Stimulated activated CD4-positive, alpha-beta T cell treated with anti-CD3 and anti-CD28 coated beads, Interleukin-1b, Interleukin-23, amount 100 ng/mL, for 1 hour (primary cell): Measurements from ENCODE around the gene S1PR5.
"Not testable (repeated sequence)": the region's sequence is repeated elsewhere in the genome, so short reads cannot be mapped to it uniquely, and the experiment has no call there.

Experiments
- DNase-seq, 2 donors: peaks; one replicate each; pipeline ENCODE4 v3.0.0-alpha.2; 2020; ENCODE audit warnings: low read depth in 2 of 2

The S1PR5 gene

GRCh38 chr19:10544753-10545251 is 27.6 kb upstream of the S1PR5 start:
- DNase-seq, result no peak

- DNase-seq, result no peak
Measured at GRCh38 chr19:10544242-10544752, 27.1 kb upstream of the S1PR5 start.

GRCh38 chr19:10543420-10544241 is 26.4 kb upstream of the S1PR5 start, which contains the start of gene ATG4D:
Gene ATG4D (plus strand): TSS chr19:10543904. CDS start chr19:10544091, 187 bp downstream.
- DNase-seq, result peak in 1 of 2 donors; percentile 69

DNA sequence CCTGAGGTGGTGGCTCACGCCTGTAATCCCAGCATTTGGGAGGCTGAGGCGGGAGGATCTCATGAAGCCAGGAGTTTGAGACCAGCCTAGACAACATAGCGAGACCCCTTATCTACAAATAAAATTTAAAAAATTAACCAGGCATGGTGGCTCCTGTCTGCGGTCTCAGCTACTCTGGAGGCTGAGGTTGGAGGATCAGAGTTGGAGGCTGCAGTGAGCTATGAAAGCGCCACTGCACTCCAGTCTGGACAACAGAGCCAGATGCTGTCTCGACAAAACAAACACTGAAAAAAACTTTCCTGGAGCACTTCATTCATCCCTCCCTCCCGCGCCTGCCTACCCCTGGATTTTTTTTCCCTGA is 25.8 kb upstream of the S1PR5 start:
- DNase-seq, result no peak

DNA sequence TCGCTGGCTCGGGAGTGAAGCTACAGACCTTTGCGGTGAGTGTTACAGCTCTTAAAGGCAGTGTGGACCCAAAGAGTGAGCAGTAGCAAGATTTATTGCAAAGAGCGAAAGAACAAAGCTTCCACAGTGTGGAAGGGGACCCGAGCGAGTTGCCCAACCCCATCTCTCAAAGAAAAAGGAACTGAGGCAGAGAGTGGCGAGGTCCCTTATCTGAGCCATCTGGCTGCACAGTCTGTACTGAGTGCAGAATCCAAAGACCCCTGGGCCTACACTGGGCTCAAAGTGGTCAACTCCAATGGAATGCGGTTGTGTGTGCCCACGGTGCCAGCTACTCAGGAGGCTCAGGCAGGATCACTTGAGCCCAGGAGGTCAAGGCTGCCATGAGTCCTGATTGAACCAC is 21.8 kb upstream of the S1PR5 start:
- DNase-seq, result not testable (repeated sequence)

DNA sequence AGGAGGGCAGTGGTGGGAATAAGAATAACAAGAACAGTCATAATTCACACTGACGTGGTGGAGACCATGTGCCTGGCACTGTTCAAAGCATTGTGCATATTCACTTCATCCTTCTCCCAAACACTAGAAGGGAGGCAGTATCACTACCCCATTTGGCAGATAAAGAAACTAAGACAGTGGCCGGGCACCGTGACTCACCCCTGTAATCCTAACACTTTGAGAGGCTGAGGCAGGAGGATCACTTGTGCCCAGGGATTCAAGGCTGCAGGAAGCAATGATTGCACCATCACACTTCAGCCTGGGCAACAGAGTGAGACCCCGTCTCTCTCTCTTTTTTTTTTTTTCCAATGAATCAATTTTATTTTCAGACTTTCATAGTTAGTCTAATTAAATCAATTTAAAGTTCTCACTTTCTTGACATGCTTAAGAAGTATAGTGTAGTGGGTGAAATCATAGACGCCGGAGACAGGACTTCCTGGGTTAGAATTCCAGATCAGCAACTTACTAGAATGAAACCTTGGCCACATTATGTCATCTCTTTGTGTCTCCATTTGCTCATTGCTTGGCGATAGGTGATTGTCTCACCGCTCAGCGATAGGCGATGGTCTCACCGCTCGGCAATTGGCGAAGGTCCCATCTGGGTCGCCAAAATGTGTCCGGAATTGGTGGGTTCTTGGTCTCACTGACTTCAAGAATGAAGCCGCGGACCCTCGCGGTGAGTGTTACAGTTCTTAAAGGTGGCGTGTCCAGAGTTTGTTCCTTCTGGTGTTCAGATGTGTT is 21.1 kb upstream of the S1PR5 start:
- no peak for DNase-seq

GRCh38 chr19:10537668-10538067 is 20.4 kb upstream of the S1PR5 start:
- DNase-seq, result no peak

GRCh38 chr19:10535613-10536012 is 18.4 kb upstream of the S1PR5 start:
- no peak for DNase-seq

DNA sequence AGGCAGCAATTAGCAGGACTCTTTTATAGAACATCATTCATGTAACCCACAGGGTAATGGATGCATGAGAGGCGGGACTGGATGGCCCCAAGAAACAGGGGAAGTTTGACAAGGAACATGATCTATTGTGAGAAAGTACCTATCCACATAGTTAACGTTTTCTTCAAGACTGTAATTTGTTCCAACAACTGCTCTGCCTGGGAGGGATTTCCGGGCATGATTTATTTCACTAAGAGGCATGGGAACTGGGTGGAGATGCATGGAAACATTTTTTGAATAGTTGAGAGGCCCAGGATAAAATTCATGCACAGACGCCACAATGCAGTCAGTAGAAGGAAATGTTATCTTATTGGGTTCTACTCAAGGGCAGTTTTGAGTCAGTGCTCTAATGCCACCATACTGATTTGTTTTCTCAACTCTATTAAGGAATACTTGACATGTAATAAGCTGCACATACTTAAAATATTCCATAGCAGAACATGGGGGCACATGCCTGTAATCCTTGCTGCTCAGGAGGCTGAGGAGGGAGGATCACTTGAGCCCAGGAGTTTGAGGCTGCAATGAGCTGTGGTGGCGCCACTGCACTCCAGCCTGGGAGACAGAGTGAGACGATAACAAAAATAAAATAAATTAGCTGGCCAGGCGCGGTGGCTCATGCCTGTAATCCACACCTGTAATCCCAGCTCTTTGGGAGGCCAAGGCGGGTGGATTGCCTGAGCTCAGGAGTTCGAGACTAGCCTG is 16.6 kb upstream of the S1PR5 start:
- DNase-seq, result no peak

GRCh38 chr19:10532457-10532856 is 15.2 kb upstream of the S1PR5 start:
- DNase-seq, result no peak

- DNase-seq, result not testable (repeated sequence)
Measured at GRCh38 chr19:10526887-10527286, 9.6 kb upstream of the S1PR5 start.

DNA sequence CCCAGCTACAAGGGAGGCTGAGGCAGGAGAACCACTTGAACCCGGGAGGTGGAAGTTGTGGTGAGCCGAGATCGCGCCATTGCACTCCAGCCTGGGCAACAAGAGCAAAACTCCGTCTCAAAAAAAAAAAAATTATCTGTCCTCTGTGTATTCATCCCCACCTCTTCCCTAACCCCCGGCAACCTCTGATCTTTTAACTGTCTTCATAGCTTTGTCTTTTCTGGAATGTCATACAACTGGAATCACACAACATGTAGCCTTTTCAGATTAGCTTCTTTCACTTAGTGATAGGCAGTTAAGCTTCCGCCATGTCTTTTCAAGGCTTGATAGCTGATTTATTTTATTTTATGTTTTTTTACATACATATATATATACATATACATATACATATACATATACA is 8.4 kb upstream of the S1PR5 start:
- no peak for DNase-seq

DNA sequence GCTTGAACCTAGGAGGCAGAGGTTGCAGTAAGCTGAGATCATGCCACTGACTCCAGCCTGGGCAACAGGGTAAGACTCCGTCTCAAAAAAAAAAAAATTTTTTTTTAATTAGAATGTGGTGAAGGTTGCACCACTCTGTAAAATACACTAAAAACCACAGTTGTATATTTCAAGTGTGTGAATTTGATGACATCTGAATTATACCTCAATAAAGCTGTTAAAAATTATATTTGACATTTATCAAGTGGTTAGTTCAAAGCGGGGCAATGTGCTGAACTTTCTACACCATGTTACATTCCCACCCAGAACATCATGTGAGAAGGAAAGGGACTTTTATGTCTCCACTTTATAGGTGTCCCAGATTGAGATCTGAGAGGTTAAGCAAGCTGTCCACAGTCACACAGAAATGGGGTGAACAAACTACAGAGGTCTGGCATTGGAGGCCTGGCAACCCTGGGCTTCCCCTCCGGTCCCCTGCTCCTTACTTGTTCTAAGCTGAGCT is 5.9 kb upstream of the S1PR5 start:
- DNase-seq, result no peak

- DNase-seq, result no peak
Measured at GRCh38 chr19:10521461-10522171, 4.4 kb upstream of the S1PR5 start.

GRCh38 chr19:10520652-10521318 is 3.5 kb upstream of the S1PR5 start:
- no peak for DNase-seq

GRCh38 chr19:10519421-10519820 is 2.2 kb upstream of the S1PR5 start:
- no peak for DNase-seq

GRCh38 chr19:10518444-10519361 is 1.5 kb upstream of the S1PR5 start:
- DNase-seq, result no peak

DNA sequence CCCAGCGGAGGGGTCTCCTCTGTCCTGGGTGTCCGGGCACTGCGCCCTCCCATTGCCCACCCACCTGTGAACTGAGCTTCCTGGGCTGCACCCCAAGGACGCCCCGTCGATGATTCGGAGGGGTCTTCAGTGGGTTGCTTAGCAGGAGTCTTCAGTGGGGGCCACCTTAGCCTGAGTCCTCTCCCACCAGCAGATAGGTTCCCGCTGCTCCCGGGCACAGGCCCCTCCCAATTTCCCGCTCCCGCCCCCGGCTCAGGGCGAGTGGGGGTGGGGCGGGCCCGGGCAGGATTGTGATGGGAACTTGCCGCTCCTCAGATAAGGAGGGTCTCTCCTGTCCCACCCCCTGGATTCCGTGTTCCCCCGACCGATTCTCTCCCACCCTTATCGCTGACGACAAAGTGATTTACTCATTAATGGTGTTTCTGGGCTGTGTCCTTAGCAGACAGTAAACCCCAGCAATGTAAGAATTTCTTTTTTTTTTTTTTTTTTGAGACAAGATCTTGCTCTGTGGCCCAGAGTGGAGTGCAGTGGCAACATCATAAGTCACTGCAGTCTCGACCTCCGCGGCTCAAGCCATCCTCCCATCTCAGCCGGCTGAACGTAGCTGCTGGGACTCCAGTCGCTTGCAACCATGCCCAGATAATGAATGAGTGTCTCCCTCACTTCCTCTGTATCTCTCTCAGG is 655 bp upstream of the S1PR5 start:
- no peak for DNase-seq
